IMR-90 (cell line): Measurements from ENCODE around the gene GLO1. TPM values are rescaled to one million over a fixed set of nuclear protein-coding genes. Genes with fewer than 3 reads are reported as not detected.

Source experiments
- ATAC-seq: fragments of 200-7000 bp; cut with Tn5 transposase; 2 replicates; pipeline ENCODE4 v1.9.1; 2020; ENCODE audit warnings: low read depth, mild to moderate bottlenecking, moderate library complexity
- BruUV-seq: library from RNA; stranded (reverse); fragments of 400-500 nt; replicated peaks from 2 replicates; lab custom pipeline; 2021; lab: Mats Ljungman, UMichigan
- CTCF ChIA-PET: fragments of 300-600 bp; formaldehyde crosslinking; extraction: SDS; loops from one replicate; lab custom pipeline; 2021; ENCODE audit warnings: antibody characterized with exemption; lab: Yijun Ruan, JAX
- POLR2A ChIA-PET: fragments of 300-600 bp; sonication (Branson Sonifier 250); formaldehyde crosslinking; loops from one replicate; lab custom pipeline; 2022; ENCODE audit warnings: antibody characterized with exemption; ENCODE audit not compliant: unreplicated experiment; lab: Charles Lee
- DNase-seq: peaks from one replicate; pipeline ENCODE4 v3.0.0; 2013
- H2AFZ ChIP-seq: replicated peaks from 2 replicates; pipeline ENCODE3; 2013; ENCODE audit warnings: low read length, mild to moderate bottlenecking; ENCODE audit not compliant: poor library complexity
- H2AK5ac ChIP-seq: 2 replicates; pipeline ENCODE4 v1.6.1; 2013; ENCODE audit warnings: low read depth, low read length, inconsistent platforms
- H2AK9ac ChIP-seq: replicated peaks from 2 replicates; pipeline ENCODE3; 2013; ENCODE audit warnings: mild to moderate bottlenecking, low read depth, low read length, moderate library complexity; ENCODE audit not compliant: poor library complexity
- H2BK120ac ChIP-seq: 2 replicates; pipeline ENCODE4 v1.6.1; 2013; ENCODE audit warnings: low read depth, low read length, inconsistent platforms
- H2BK15ac ChIP-seq: 3 replicates; pipeline ENCODE4 v1.6.1; 2013; ENCODE audit warnings: low read depth, low read length, inconsistent platforms
- H2BK20ac ChIP-seq: 2 replicates; pipeline ENCODE4 v1.6.1; 2013; ENCODE audit warnings: low read depth, mild to moderate bottlenecking, inconsistent platforms, low read length, moderate library complexity
- H2BK5ac ChIP-seq: 2 replicates; pipeline ENCODE4 v1.6.1; 2013; ENCODE audit warnings: mild to moderate bottlenecking, low read depth, low read length, inconsistent platforms; ENCODE audit not compliant: poor library complexity, severe bottlenecking
- H3K14ac ChIP-seq: replicated peaks from 2 replicates; pipeline ENCODE4 v1.6.1; 2013; ENCODE audit warnings: low read depth, low read length, inconsistent platforms
- H3K18ac ChIP-seq: 2 replicates; pipeline ENCODE4 v1.6.1; 2013; ENCODE audit warnings: low read depth, low read length, control low read depth
- H3K23ac ChIP-seq: 2 replicates; pipeline ENCODE4 v1.6.1; 2013; ENCODE audit warnings: low read depth, low read length, inconsistent platforms
- H3K27ac ChIP-seq: 2 replicates; pipeline ENCODE4 v1.5.1; 2013; ENCODE audit warnings: mild to moderate bottlenecking, control low read depth, low read length; ENCODE audit not compliant: insufficient read depth
- H3K27me3 ChIP-seq: 2 replicates; pipeline ENCODE4 v1.6.1; 2013; ENCODE audit warnings: low read length; ENCODE audit not compliant: control insufficient read depth, insufficient read depth
- H3K36me3 ChIP-seq: 2 replicates; pipeline ENCODE4 v1.6.1; 2013; ENCODE audit warnings: low read length, mixed read lengths; ENCODE audit not compliant: control insufficient read depth, insufficient read depth
- H3K4ac ChIP-seq: 2 replicates; pipeline ENCODE4 v1.6.1; 2013; ENCODE audit warnings: low read depth, low read length, inconsistent platforms
- H3K4me1 ChIP-seq: 2 replicates; pipeline ENCODE4 v1.6.1; 2013; ENCODE audit warnings: low read length, mixed read lengths; ENCODE audit not compliant: control insufficient read depth, insufficient read depth
- H3K4me2 ChIP-seq: 2 replicates; pipeline ENCODE4 v1.6.1; 2013; ENCODE audit warnings: low read depth, mild to moderate bottlenecking, control low read depth, low read length, moderate library complexity
- H3K4me3 ChIP-seq: 2 replicates; pipeline ENCODE4 v1.5.1; 2013; ENCODE audit warnings: low read depth, mild to moderate bottlenecking, control low read depth, low read length, moderate library complexity; ENCODE audit not compliant: insufficient read depth
- H3K56ac ChIP-seq: 2 replicates; pipeline ENCODE4 v1.6.1; 2013; ENCODE audit warnings: low read length, inconsistent platforms; ENCODE audit not compliant: insufficient read depth; ENCODE audit errors: extremely low read depth
- H3K79me1 ChIP-seq, 2 experiments: 2 replicates each; pipeline ENCODE4 v1.6.1; 2013; ENCODE audit warnings: low read length in 2 of 2, inconsistent platforms in 1 of 2, low read depth in 1 of 2
- H3K9ac ChIP-seq: 2 replicates; pipeline ENCODE4 v1.6.1; 2013; ENCODE audit warnings: low read depth, low read length, control low read depth
- H3K9me1 ChIP-seq: 2 replicates; pipeline ENCODE4 v1.6.1; 2013; ENCODE audit warnings: low read length, inconsistent platforms; ENCODE audit not compliant: insufficient read depth
- H3K9me3 ChIP-seq: 2 replicates; pipeline ENCODE4 v1.6.1; 2013; ENCODE audit warnings: low read length; ENCODE audit not compliant: control insufficient read depth, insufficient read depth
- H4K20me1 ChIP-seq: 2 replicates; pipeline ENCODE4 v1.6.1; 2013; ENCODE audit warnings: low read length, inconsistent platforms; ENCODE audit not compliant: insufficient read depth
- H4K5ac ChIP-seq: 2 replicates; pipeline ENCODE4 v1.6.1; 2013; ENCODE audit warnings: mild to moderate bottlenecking, low read depth, low read length, control low read depth
- H4K8ac ChIP-seq, 2 experiments: 2 replicates each; pipeline ENCODE4 v1.6.1; 2013; ENCODE audit warnings: low read depth in 2 of 2, low read length in 2 of 2, control low read depth in 1 of 2, inconsistent platforms in 1 of 2
- H4K91ac ChIP-seq: 2 replicates; pipeline ENCODE4 v1.6.1; 2013; ENCODE audit warnings: low read depth, low read length, inconsistent platforms; ENCODE audit not compliant: insufficient read depth
- MAZ ChIP-seq: IDR thresholded peaks from 2 replicates; pipeline ENCODE4 v1.6.1; 2012; ENCODE audit warnings: low read depth, mild to moderate bottlenecking, low read length, improper control_type of control experiment, moderate library complexity, borderline replicate concordance
- MXI1 ChIP-seq: IDR thresholded peaks from 2 replicates; pipeline ENCODE4 v1.6.1; 2012; ENCODE audit warnings: low read depth, mild to moderate bottlenecking, low read length, moderate library complexity, borderline replicate concordance
- RAD21 ChIP-seq: IDR thresholded peaks from 2 replicates; pipeline ENCODE4 v1.6.1; 2012; ENCODE audit warnings: low read length, improper control_type of control experiment
- RCOR1 ChIP-seq: IDR thresholded peaks from 2 replicates; pipeline ENCODE4 v1.6.1; 2012; ENCODE audit warnings: mild to moderate bottlenecking, low read length, improper control_type of control experiment; ENCODE audit not compliant: insufficient replicate concordance
- WGBS, 2 experiments: methylation state at CpG; one replicate each; pipeline versions ENCODE4 v1.1.5 to v1.1.7; 2013; ENCODE audit warnings: missing lambda C conversion rate in 2 of 2; ENCODE audit not compliant: insufficient read length in 1 of 2; ENCODE audit errors: extremely low coverage in 2 of 2; 5-methylcytosine and 5-hydroxymethylcytosine counted together
- dilution Hi-C: fragments of 300-500 bp; cut with HindIII; formaldehyde crosslinking; loops from one replicate; pipeline ENCODE4 v1.14.3; 2018; ENCODE audit warnings: low sequenced_read_pairs; ENCODE audit not compliant: unreplicated experiment
- in situ Hi-C: fragments of 300-500 bp; cut with MboI; formaldehyde crosslinking; loops from 3 replicates; pipeline ENCODE4 v1.14.3; 2019; ENCODE audit warnings: low sequenced_read_pairs, inconsistent platforms, mixed read lengths
- intact Hi-C: fragments of 100-400 bp; cut with micrococcal nuclease; formaldehyde crosslinking; loops from 2 replicates; pipeline ENCODE4 v1.10.0; 2022
- polyA plus RNA-seq, 3 experiments: library from polyadenylated mRNA; depleted of rRNA; stranded (reverse); fragments of >200 nt; gene quantifications; 2 replicates each; pipeline ENCODE4 v1.2.3, GENCODE V29; 2012; ENCODE audit warnings: low replicate concordance in 1 of 3
- total RNA-seq: library from RNA; depleted of rRNA; stranded (reverse); fragments of >200 nt; gene quantifications from 2 replicates; pipeline ENCODE4 v1.2.3, GENCODE V29; 2012

GLO1 gene
- total and polyA plus RNA-seq, 2 of the 4 experiments (the other 2 are of a cell fraction): 65.1 to 111 TPM

GRCh38 chr6:38638941-38639497, 63.9 kb downstream of the GLO1 start:
- ChIA-PET POLR2A (interaction anchor here (0.6 kb wide), 2 partner anchors 97 to 373 kb away, joined by 5 read pairs; no protein-coding TSS in a partner anchor), CTCF (no interaction called here)
- Histone ChIP-seq H3K27ac (peak overlapping the region; percentile 82), H3K56ac (peak overlapping the region; percentile 87; the same call in 1 of the 2 replicates), H3K4me2 (peak overlapping the region; percentile 99), H3K36me3 (no peaks in the 10 kb centered on the region), H3K4ac (peak overlapping the region; percentile 55), H4K20me1 (no peaks in the 10 kb centered on the region), H3K9ac (peak overlapping the region; percentile 96), H2AK5ac (0 out of 2 replicates have a peak overlapping the region, but pooled peaks have one; percentile 7), H2BK15ac (no peak overlapping the region), H2BK20ac (no peak overlapping the region), H3K79me1 (peaks cover 24 to 31% of the 10 kb centered on the region in 2 experiments), H2BK120ac (no peak overlapping the region), H4K8ac (peak overlapping the region; percentile 75 to 91), H3K18ac (peak overlapping the region; percentile 86), H3K4me1 (peaks cover 7% of the 10 kb centered on the region), H3K9me1 (peaks cover 6% of the 10 kb centered on the region), H2BK5ac (peak overlapping the region; percentile 20), H3K27me3 (no peaks in the 10 kb centered on the region), H2AFZ (peak overlapping the region; percentile 99), H3K9me3 (no peaks in the 10 kb centered on the region), H4K91ac (peak overlapping the region; percentile 64), H4K5ac (peak overlapping the region; percentile 90), H3K14ac (peak overlapping the region; percentile 80), H3K23ac (peak overlapping the region; percentile 29), H2AK9ac (peak overlapping the region; percentile 38), H3K4me3 (peak overlapping the region; percentile 82)
- dilution Hi-C loops (no loop called here), intact Hi-C loops (no loop called here), in situ Hi-C loops (no loop called here)
- DNase-seq (peak; percentile 58), ATAC-seq (peak; percentile 42)
- TF ChIP-seq MAZ (no peak), MXI1 (peak; percentile 39; the same call in 1 of the 2 replicates), RAD21 (no peak), RCOR1 (no peak)
- no TSS peak for BruUV-seq
- WGBS, 2 experiments: 0% methylated on average over 3 of the region's 15 CpGs; no CpG with 5 or more reads in 1 of the 2 experiments
